SIG-M5 (cell line): ENCODE results near the gene FAIM.
"Not testable (repeated sequence)": the region's sequence is repeated elsewhere in the genome, so short reads cannot be mapped to it uniquely, and the experiment has no call there.

ENCODE experiments used
- DNase-seq: peaks from one replicate; lab custom pipeline; 2025; lab: John Stamatoyannopoulos, UW

The FAIM gene

DNA sequence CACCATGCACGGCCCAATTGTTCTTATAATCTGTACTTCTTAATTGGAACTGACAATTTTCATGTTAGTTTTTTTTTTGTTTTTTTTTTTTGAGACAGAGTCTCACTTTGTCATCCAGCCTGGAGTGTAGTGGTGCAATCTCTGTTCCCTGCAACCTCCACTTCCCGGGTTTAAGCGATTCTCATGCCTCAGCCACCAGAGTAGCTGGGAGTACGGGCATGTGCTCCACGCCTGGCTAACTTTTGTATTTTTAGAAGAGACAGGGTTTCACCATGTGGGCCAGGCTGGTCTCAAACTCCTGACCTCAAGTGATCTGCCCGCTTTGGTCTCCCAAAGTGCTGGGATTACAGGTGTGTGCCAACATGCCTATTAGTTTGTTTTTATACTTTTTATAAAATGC is 72.4 kb downstream of the FAIM start:
- not testable (repeated sequence) for DNase-seq

DNA sequence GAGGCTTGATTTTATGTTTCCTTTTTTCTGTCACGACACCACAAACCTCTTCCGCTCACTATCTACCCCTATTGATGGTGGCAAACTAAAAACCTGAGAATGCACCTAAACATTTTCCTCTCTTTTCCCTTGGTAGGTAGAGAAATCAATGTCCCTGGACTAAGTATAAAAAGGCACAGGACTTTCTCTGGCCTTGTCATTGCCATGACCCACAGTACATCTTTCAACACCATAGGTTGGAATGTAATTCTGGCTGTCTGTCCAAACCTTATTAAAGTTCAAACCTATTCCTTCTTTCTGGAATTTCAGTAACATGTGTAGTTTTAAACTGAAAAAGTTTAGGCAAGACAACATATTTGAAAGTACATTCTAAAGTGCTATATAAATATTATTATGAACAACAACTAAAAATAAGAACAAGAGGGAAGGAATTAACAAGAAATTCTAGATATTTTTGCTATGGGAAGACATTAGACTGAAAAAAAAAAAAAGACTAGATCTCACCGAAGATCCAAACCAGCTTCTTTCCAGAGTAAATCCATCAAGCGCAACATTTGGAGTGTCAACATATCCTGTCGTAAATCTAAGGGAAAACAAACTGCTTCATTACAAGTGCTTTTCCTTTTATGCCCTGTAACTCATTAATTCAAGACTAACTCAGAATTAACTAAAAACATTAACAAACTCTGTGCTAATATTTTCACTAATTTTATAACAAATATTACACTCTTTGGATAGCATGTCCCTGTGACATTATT is 73.1 kb downstream of the FAIM start:
- no peak for DNase-seq

DNA sequence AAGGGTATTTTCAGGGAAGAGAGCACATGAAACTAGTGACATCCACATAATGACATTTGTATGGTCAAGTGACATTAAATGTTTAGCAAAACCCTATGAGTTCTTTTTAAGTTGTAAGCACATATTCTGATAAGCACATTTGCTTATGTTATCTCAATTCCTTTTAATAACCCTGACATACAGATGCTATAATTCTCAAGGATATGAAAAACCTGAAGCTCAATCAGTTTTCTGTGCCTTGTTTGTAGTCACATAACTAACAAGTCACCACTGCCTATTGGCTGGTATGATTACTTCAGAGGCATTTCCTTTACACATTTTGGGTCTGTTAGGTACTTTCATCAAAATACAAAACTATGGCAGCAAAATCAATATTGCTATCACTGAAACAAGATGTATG is 74.1 kb downstream of the FAIM start:
- no peak for DNase-seq
